Measurements from ENCODE around the gene CRIP2.

CRIP2 gene

DNA sequence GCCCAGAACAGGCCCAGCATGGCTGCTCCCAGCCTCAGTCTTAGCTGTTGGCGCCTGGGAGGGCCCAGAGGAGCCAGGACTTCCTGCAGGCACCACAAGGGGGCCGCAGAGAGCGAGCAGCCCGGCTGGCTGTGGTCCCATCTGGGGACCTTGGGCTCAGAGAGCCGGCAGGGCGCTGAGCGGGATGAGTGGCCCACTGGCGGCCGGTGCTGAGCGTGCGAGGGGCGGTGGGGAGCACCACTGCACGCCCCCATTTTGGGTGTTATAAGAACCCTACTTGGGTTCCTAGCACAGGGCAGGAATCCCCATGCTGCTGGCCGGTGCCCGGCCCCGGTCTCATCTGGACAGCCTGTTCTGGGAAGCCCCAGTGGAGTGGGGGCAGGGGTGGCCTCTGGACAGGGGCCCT is 25.9 kb upstream of the CRIP2 start:
- H3K4me3 ChIP-seq (ENCODE audit: low read depth in 1 of 2, low read length in 1 of 2): no peak overlapping the region
- H3K4me1 ChIP-seq (ENCODE audit: control insufficient read depth in 1 of 2, insufficient read depth in 1 of 2, low read depth in 1 of 2, low read length in 1 of 2): no peaks in the 10 kb centered on the region
- no peaks in the 10 kb centered on the region for H3K27me3 ChIP-seq
- H3K9me3 ChIP-seq: no peaks in the 10 kb centered on the region
- TF ChIP-seq, protein P1, sequence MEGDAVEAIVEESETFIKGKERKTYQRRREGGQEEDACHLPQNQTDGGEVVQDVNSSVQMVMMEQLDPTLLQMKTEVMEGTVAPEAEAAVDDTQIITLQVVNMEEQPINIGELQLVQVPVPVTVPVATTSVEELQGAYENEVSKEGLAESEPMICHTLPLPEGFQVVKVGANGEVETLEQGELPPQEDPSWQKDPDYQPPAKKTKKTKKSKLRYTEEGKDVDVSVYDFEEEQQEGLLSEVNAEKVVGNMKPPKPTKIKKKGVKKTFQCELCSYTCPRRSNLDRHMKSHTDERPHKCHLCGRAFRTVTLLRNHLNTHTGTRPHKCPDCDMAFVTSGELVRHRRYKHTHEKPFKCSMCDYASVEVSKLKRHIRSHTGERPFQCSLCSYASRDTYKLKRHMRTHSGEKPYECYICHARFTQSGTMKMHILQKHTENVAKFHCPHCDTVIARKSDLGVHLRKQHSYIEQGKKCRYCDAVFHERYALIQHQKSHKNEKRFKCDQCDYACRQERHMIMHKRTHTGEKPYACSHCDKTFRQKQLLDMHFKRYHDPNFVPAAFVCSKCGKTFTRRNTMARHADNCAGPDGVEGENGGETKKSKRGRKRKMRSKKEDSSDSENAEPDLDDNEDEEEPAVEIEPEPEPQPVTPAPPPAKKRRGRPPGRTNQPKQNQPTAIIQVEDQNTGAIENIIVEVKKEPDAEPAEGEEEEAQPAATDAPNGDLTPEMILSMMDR (IDR thresholded peaks at IDR 0.05): peak; percentile 44
- H3K27ac ChIP-seq: no peak overlapping the region
- H3K36me3 ChIP-seq: peaks cover 29% of the 10 kb centered on the region

DNA sequence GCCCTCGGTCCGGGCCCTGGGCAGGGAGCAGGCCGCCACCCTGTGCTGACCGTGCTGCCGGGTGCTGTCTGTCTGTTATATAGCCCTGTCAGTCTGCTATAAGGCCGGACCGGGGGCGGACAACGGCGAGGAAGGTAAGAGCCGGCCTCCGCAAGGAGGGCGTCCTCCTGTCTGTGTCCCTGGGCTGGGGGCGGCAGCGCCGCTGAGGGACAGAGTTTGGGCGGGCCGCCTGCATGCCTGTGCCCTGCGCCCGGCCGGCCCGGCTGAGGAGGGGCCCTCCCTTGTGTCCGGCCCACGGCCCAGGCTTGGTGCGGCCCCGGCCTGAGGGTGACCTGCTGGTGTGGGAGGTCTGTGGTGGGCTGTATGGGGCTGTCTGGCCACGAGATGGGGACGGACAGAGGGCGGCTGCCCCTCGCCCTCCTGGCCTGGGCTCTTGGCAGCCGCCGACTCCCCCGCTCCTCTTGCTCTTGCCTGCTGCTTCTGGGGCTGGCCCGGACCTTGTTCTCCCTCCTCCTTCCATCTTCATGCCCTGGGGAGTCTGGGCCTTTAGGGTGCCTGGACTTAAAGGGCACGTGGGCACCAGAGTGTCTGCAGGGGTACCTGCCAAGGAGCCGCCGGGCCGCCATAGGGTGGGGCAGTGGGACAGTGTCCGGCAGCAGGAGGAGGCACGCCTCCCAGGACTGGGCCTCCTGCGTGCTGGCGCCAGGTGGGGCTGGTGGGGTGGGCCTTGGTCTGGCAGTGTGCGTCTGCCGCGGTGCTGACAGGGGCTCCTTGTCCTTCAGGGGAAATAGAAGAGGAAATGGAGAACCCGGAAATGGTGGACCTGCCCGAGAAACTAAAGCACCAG is 25.1 kb upstream of the CRIP2 start:
- H3K27ac ChIP-seq: no peak overlapping the region
- H3K27me3 ChIP-seq: no peaks in the 10 kb centered on the region
- peaks cover 33% of the 10 kb centered on the region for H3K36me3 ChIP-seq
- no peaks in the 10 kb centered on the region for H3K9me3 ChIP-seq
- H3K4me3 ChIP-seq (ENCODE audit: low read depth in 1 of 2, low read length in 1 of 2): no peak overlapping the region
- no peaks in the 10 kb centered on the region for H3K4me1 ChIP-seq (ENCODE audit: control insufficient read depth in 1 of 2, insufficient read depth in 1 of 2, low read depth in 1 of 2, low read length in 1 of 2)
- TF ChIP-seq, protein P1 (IDR thresholded peaks at IDR 0.05): no peak

DNA sequence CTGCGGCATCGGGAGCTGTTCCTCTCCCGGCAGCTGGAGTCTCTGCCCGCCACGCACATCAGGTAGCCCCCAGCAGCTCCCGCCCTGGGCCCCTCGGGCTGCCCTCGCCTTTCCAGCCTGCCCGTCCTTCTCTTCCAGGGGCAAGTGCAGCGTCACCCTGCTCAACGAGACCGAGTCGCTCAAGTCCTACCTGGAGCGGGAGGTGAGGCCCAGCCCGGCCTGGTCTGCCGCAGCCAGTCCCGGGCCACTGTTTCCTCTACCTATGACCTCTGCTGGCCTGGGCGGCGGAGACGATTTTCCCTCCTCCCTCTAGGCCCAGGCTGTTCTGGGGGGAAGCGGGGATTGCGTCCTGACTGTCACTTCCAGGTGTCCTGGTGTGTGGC is 24.5 kb upstream of the CRIP2 start:
- no peak overlapping the region for H3K27ac ChIP-seq

DNA sequence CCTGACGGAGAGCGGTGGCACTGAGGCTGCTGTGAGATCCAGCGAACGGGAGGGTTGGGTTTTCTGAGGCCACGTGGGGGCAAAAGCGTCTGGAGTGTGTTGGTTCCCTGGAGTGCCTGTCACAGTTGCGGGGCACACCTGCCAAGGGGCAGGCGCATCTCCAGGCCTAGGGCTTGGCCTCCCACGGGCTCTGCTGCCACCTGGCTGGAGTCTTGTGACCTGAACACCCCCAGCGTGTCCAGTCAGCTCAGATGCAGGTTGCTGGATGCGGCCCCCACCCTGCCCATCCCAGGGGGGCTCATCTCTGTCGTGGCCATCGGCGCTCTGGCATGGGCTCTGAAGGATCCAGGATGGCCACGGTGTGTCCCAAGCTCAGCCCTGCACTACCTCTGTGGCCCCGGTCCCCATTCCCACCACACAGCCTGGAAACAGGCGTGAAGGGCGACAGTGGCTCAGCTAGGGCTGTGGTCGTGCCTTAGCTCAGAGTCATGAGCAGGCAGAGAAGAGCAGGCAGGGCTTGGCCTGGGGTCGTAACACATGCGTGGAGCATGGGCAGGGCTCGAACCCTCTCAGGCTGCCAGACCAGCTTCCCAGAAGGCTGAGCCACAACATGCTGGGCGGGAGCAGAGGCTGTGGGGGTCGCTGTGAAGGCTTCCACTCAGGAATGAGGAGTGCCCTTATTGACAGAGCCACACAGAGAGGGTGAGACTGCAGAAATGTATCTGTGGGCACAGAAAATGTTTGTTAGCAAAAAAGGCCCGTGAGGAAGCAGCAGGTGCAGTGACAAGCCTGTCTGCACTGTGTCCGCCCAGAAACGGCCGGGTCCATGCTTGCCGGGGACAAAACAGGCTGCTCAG is 23.5 kb upstream of the CRIP2 start:
- peaks cover 46% of the 10 kb centered on the region for H3K36me3 ChIP-seq
- no peak overlapping the region for H3K4me3 ChIP-seq (ENCODE audit: low read depth in 1 of 2, low read length in 1 of 2)

More for the DNA sequence above, 24.5 kb upstream of the CRIP2 start:
- H3K4me1 ChIP-seq (ENCODE audit: control insufficient read depth in 1 of 2, insufficient read depth in 1 of 2, low read depth in 1 of 2, low read length in 1 of 2): no peaks in the 10 kb centered on the region
- no peak overlapping the region for H3K4me3 ChIP-seq (ENCODE audit: low read depth in 1 of 2, low read length in 1 of 2)
- TF ChIP-seq, protein P1 (IDR thresholded peaks at IDR 0.05): no peak
- H3K9me3 ChIP-seq: no peaks in the 10 kb centered on the region
- H3K27me3 ChIP-seq: no peaks in the 10 kb centered on the region
- peaks cover 36% of the 10 kb centered on the region for H3K36me3 ChIP-seq

DNA sequence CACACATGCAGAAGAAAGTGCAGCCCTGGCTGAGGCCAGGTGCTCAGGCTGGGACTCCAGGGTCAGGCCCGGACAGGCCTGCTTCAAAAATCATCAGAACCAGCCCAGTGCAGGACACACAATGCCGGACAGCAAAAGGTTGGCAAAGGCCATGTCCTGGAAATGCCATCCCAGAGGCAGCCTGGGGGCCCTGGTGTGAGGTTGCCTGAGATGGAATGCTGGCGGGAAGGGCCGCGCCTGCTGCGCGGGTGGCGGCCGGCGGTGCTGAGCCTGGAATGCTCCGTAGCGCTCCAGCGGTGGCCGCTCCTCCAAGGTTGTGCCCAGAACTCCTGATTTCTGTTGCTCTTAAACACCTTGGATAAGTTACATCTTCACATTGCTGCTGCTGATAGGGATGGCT is 21.7 kb upstream of the CRIP2 start:
- peaks cover 58% of the 10 kb centered on the region for H3K36me3 ChIP-seq
- no peaks in the 10 kb centered on the region for H3K27me3 ChIP-seq
- H3K4me3 ChIP-seq (ENCODE audit: low read depth in 1 of 2, low read length in 1 of 2): no peak overlapping the region
- H3K4me1 ChIP-seq (ENCODE audit: control insufficient read depth in 1 of 2, insufficient read depth in 1 of 2, low read depth in 1 of 2, low read length in 1 of 2): no peaks in the 10 kb centered on the region
- TF ChIP-seq, protein P1 (IDR thresholded peaks at IDR 0.05): no peak
- no peak overlapping the region for H3K27ac ChIP-seq
- H3K9me3 ChIP-seq: no peaks in the 10 kb centered on the region

More for the DNA sequence above, 23.5 kb upstream of the CRIP2 start:
- H3K4me1 ChIP-seq (ENCODE audit: control insufficient read depth in 1 of 2, insufficient read depth in 1 of 2, low read depth in 1 of 2, low read length in 1 of 2): no peaks in the 10 kb centered on the region
- TF ChIP-seq, protein P1 (IDR thresholded peaks at IDR 0.05): no peak
- no peak overlapping the region for H3K27ac ChIP-seq
- H3K27me3 ChIP-seq: no peaks in the 10 kb centered on the region
- H3K9me3 ChIP-seq: no peaks in the 10 kb centered on the region
